SHP77 treated with DMSO at 0.1 percent for 48 hours (cell line): Measurements from ENCODE around the gene SBF2.
"Not testable (repeated sequence)": the region's sequence is repeated elsewhere in the genome, so short reads cannot be mapped to it uniquely, and the experiment has no call there.

Source experiments
- DNase-seq: peaks from one replicate; lab custom pipeline; 2025; lab: John Stamatoyannopoulos, UW

Gene SBF2

DNA sequence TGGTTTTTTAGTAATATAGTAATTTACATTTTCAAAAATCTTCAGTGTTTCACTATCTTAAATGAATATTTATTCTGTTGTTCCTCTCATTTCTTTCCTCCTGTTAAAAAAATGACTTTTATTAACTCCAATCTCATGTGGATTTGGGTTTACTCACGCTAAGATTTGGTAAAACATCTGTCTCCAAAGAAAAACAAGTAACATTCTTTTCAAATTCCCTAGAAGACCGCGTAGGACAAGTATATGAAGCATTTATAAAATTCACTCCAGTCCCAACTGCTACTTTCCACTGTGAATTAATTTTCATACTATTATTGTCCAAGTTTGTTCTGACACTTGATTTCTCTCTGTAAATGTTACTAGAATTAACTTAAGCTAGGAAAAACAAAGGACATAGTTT, 26.2 kb downstream of the SBF2 start:
- DNase-seq = no peak

DNA sequence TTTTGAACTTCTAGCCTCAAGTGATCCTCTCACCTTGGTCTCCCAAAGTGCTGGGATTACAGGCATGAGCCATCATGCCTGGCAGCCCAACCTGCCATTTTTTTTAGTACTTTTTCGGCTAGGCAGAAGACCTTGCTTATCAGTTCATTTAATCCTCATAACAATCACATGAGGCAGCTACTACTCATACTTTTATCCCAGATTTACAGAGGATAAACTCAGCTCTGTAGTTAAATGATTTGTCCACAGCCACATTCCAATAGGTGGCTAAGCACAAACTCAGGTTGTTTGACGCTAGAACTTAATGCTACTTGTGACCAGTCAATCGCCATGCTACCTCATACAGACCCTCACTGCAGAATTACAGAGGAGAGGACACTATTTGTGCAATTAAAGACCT, 28.1 kb downstream of the SBF2 start:
- no peak for DNase-seq

DNA sequence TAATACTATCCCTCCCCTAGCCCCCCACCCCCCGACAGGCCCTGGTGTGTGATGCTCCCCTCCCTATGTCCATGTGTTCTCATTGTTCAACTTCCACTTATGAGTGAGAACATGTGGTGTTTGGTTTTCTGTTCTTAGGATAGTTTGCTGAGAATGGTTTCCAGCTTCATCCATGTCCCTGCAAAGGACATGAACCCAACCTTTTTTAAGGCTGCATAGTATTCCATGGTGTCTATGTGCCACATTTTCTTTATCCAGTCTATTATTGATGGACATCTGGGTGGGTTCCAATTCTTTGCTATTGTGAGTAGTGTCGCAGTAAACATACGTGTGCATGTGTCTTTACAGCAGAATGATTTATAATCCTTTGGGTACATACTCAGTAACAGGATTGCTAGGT, 29.3 kb downstream of the SBF2 start:
- not testable (repeated sequence) for DNase-seq

DNA sequence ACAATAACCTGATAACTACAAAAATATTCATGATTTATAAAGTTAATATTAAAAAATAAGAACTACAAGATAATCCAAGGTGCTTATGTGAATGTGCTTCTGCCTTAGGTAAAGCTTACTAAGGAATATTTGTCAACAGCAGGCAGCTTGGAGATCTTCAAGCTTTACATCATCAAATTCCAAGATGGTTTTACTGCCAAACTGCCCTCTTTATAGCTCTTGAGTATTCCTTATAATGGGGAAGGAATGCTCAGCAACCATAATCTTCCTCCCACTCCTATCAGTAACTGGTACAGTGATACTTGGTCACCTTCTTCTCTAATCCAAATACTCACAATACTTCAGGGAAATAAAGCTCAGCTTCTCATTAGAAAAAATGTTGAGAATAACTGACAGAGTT, 30.1 kb downstream of the SBF2 start:
- DNase-seq = no peak

DNA sequence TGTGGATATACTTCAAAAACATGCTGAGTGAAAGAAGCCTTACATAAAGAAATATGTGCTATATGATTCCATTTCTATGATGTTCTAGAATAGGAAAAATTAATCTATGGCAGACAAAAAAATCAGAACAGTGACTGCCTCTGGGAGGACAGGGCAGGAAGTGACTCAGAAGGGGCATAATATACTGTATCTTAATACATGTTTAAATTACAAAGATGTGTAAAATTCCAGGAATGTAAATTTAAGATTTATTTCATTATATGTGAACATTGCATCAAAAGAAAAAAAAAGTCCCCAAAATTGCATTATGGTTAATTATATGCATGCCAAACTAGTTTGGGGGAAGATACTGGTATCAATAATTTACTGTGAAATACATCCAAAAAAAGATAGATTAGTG, 32.2 kb downstream of the SBF2 start:
- DNase-seq = no peak

DNA sequence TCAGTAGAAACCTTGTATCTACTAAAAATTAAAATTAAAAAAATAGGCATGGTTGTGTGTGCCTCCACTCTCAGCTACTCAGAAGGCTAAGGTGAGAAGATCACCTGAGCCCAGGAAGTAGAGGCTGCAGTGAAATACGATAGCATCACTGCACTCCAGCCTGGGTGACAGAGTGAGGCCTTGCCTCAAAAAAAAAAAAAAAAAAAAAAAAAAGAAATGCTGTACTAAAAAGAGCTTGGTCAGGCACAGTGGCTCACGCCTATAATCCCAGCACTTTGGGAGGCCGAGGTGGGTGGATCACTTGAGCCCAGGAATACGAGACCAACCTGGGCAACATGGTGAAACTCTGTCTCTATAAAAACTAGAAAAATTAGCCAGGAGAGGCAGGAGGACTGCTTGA, 36.5 kb downstream of the SBF2 start:
- DNase-seq = no peak

DNA sequence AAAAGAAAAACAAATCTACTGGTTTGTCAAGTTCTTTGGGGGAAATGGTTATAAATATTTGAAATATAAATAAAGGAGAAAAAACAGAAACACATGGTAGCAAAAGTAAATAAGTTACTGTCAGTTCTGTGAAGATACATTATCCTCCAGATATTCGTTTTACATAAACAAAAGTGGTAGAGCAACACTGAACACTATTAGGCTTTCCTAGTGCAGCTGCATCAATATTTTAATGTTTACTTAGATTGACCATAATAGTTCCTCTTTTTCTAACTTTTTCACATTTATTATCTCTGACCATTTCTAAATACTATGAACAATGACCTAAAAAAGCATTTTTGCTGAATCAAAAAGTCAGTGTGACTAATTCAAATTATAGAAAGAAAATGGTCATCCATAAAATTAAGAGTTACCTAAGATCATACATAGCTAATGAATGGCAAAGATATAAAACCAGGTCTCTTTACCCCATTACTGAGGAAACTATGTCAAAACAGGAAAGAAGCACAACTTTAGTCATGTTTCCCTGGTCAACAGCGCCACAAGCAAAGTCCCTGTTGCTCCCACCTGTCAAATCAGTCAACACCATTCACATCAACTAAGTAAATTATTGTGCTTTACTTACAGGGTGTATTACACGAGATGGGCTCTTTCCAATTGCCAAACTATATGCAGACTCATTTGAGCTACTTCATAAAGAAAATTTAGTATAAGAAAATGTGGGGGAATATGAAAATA, 38.5 kb downstream of the SBF2 start:
- DNase-seq = no peak

DNA sequence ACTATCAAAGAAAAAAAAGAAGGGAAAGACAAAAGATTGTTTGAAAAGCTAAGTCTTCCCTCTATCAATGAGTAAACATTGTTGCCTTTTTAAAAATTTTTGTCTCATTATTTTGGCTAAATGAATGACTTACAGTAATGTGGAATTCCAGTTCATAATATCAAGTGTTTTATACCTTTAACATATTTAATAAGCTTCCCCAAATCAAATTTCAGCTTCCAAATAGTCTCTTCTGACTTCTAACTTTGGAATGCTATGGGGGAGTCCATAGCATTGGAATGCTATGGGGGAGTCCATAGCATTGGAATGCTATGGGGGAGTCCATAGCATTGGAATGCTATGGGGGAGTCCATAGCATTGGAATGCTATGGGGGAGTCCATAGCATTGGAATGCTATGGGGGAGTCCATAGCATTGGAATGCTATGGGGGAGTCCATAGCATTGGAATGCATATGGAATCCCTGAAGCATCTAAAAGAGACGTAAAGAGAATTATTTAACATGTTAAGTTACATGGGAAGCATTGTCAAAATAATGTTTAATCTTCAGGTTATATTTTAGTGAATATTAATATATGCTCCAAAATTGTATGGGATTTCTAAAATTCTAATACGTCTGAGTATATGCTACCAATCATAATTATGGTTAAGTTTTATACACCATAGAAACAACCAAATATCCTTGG, 44.4 kb downstream of the SBF2 start:
- DNase-seq = not testable (repeated sequence)

DNA sequence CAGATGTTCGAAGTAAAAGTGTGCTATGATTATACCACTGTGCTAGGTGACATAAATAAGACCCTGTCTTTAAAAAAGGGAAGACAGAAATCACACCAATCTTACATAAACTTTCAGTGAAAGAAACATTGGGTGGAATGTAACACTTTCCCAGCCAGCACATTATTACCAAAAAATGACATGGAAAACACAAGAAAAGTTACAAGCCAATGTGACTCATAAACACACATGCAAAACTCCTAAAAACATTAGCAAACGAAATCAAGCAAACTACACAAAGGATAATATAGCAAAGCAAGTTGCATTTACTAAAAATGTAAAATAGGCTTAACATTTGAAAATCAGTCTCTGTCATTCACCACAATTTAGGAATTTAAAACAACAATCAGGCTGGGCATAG, 47.0 kb downstream of the SBF2 start:
- DNase-seq = no peak

DNA sequence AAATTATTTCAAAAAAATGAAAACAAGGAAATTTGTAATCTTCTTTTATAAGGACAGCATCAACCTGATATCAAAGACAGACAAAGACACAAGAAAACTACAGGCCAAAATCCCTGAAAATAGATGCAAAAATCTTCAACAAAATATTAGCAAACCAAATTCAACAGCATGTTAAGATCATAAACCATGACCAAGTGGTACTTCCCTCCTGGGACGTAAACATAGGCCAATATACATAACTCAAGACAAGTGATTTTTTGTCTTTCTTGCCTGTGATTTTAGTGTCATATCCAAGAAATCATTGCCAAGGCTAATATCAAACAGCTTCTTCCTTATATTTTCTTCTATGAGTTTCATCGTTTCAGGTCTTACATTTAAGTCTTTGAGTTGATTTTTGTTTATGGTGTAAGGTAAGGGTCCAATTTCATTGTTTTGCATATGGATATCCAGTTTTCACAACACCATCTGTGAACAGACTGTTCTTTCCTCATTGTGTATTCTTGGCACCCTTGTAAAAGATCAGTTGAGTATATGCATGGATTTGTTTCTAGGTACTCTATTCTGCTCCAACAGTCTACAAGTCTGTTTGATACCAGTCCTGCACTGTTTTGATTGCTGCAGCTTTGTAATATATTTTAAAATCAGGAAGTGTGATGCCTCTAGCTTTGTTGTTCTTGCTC, 50.0 kb downstream of the SBF2 start:
- no peak for DNase-seq

DNA sequence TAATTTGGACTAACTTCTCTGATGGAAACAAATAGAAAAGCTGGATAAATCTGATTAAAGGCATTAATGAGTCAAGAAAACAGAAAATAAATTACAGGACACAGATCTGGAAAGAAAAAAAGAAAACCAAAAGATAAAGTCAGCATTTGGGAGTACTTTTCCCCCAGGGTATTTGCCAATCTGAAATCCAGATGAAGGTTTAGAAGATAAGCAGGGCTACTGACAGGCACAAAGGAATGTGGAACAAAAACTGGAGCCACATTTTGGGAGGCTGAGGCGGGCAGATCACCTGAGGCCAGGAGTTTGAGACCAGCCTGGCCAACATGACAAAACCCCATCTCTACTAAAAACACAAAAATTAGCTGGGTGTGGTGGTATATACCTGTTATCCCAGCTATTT, 57.2 kb downstream of the SBF2 start:
- DNase-seq = no peak

DNA sequence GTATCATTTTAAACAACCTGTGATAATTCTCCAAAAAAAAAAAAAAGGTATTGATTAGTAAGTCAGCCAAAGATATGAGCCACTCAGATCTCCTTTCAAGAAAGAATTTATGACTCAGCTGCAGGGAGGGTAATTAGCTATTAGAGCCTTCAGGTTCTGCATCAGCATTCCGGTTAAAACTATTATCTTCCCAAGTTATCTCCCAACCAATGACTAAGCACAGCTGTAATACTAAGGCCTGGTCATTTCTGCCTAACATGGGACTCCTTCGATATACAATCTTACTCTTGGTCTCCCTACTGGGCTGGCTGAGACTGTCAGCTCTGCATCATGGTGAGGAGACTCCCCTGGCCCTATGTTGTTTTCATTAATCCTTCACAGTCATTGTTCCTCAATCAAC, 60.4 kb downstream of the SBF2 start:
- DNase-seq = no peak

DNA sequence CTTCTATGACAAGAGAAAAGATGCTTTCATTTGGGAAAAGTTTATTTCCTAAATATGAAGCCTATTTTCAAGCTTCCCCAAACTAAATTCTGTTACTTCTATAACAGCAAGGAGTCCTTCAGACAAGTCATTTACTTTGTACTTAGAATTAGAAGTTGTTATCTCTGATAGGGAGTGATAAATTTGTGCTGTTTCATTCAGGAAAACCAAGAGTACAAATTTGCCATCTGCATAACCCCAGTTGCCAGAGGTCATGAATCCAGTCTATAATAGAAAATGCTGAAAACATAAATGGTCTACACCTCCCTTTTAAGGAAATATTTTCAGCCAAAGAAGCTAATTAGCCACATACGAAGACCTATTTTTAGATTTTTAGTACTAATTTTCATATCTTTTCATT, 61.3 kb downstream of the SBF2 start:
- no peak for DNase-seq

DNA sequence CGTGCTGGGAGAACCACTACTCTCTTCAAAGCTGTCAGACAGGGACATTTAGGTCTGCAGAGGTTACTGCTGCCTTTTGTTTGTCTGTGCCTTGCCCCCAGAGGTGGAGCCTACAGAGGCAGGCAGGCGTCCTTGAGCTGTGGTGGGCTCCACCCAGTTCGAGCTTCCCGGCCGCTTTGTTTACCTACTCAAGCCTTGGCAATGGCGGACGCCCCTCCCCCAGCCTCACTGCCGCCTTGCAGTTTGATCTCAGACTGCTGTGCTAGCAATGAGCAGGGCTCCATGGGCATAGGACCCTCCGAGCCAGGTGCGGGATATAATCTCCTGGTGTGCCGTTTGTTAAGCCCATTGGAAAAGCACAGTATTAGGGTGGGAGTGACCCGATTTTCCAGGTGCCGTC, 62.2 kb downstream of the SBF2 start:
- DNase-seq = not testable (repeated sequence)

DNA sequence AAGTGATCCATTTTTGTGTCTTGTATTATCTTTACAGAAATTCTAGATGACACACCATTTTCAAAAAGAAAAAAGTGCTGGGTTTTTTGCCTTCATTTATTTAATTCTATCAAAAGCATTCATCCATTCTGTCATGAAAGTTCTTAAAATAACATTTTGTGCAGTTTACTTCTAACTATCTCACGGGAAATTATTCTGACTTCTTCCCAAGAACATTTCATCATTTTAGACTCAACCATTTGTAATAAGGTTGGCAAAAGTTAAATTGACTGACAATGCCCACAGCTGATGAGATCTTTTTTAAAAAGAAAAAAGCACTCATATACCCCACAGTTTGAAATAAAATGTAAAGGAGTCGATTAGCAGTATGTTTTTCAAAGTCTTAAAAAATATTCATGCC, 68.5 kb downstream of the SBF2 start:
- DNase-seq = no peak

DNA sequence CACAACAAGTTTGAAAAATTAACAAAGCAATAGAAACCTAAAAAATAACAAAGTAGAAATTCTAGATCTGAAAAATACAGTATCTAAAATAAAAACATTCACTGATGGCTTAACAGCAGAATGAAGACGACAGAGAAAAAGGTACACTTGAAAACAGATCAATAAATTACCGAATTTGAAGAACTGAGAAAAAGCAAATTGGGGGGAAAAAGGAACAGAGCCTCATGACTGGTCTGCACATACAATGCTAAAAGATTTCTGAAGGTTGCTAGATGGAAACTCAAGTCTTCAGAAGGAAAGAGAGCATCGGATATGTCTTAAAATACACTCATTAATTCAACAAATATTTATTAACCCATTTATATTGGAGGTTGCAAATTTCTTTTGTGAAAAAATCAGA, 71.6 kb downstream of the SBF2 start:
- DNase-seq = no peak

DNA sequence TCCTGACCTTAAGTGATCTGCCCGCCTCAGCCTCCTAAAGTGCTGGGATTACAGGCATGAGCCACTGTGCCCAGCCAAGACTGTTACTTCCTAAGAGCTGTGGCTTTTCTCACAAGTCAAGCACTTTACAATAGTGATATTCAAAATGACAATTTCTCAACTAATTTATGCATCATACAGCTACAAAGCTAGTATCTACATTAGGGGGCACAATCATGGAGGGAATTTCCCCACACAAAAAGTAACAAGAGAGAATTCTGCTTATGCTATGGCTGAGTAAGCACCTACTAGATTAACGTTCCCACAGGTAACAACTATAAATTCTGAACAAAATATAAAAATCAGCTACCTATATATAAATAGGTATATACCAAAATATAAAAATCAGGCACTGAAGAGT, 72.7 kb downstream of the SBF2 start:
- no peak for DNase-seq

DNA sequence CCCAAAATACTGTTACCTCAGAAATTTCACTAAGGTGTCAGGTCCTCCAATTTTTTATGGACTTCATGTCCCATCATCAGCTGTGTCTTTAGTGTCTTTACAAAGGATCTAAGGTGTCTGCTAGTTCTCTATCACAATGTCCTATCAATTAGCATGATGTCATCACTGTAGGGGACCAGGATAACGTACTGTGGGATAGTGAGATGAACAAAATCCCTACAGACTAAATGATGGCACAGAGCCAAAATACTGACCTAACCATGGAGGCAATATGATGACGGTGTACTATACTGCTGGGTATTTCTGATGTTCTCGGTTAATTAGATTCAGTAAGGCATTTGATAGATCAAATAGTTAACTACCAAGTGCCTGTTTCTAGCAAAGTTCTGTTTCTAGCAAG, 82.5 kb downstream of the SBF2 start:
- DNase-seq = no peak

DNA sequence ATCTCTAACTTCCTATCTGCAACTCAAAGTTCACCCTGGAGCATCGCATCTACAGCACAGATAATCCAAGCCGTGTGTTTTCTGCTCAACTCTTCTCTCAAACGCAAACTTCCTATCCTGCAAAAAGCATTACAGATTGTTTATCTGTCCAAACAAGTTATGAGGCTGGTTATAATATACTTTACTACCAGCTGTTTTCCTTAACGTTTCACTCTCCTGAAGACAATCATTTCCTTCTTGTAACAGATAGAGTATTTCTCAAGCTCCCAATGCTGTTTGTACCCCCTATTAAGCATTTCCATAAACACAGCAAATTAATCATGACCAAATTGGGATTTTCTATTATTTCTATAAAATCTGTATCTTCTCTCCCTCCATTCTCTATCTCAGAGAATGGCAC, 84.7 kb downstream of the SBF2 start:
- no peak for DNase-seq

DNA sequence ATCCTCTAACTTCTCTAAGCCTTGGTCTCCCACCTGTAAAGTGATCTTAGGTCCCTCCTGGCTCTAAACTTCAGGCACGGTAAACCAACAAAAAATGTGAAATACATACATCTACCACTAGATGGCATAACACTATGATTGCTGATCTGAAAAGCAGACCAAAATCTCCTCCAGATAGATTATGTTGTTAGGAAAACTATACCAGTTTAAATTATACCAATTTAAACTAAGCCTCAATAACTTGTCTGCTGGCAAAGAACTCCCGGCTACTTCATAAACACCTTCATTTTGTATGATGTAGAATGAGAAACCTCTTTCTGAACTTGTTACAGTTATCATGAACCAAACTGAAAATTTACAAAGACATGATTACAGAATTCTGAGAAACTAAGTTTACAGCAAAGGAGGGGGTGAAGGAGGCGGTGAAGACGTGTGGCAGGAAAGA, 85.9 kb downstream of the SBF2 start:
- DNase-seq = peak; percentile 6

DNA sequence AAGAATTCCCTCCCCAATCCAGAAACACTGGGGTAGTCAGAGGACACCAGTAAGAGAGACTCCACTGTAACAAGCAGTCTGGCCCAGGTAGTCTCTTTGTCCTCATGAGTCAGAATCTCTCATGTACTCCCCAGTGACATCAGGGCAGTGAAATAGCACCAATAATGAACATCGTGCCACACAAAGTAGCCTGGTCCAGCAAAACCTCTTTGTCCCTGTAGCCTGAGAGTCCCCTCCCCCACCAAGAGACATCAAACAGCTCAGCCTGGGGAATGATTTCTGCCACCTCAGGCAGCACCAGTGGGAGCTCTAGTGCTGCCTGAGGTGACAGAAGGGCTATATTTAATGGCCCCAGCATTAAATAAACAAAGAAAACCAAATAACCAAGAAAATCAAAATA, 88.1 kb downstream of the SBF2 start:
- no peak for DNase-seq

DNA sequence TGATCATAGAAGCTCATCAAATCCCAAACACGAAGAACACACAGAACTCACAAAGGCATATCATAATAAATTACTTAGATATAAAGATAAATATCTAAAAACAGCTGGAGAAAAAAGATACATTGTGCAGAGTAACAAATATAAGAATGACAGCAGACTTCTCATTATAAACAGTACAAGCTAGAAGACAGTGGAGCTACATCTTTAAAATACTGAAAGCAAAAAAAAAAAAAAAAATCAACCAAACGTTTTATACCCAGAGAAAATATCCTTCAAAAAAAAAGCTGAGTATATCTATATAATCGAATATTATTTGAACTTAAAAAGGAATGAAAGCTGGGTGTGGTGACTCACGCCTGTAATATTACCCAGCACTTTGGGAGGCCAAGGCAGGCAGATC, 90.0 kb downstream of the SBF2 start:
- no peak for DNase-seq

DNA sequence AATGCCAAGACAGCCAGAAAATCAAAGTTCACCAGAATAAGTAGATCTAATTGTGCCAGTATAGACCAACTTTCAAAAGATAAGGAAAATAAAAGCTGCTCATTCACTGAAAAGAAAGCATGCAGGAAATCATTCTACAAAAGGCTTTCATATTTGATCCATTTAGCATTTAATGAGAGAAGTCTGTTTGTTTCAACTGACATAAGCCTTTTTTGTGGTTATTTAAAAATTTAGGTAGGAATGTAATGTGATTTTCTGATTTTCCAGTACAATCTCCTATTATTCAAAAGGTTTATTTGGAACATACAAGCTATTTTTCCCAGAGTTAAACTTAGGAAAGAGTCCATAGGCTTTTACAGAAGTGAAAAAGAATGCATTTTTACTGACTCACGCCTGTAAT, 92.7 kb downstream of the SBF2 start:
- DNase-seq = no peak
